Spinal cord (tissue), 10 donors: Measurements from ENCODE around the gene SLC9A2. TPM values are rescaled to one million over a fixed set of nuclear protein-coding genes. Genes with fewer than 3 reads are reported as not detected.

ENCODE experiments used
- DNase-seq, 6 donors: peaks; one replicate each; pipeline versions ENCODE4 v3.0.0 to v3.0.0-alpha.2; 2013 to 2015; ENCODE audit warnings: low spot score in 6 of 6, low read depth in 4 of 6
- H3K27ac ChIP-seq: one replicate; pipeline ENCODE4 v1.5.1; 2013; ENCODE audit warnings: low read depth, low read length, control low read depth
- H3K27me3 ChIP-seq: one replicate; pipeline ENCODE4 v1.6.1; 2013; ENCODE audit warnings: low read length; ENCODE audit not compliant: control insufficient read depth, insufficient read depth
- H3K36me3 ChIP-seq: one replicate; pipeline ENCODE4 v1.6.1; 2013; ENCODE audit warnings: low read length; ENCODE audit not compliant: control insufficient read depth, insufficient read depth
- H3K4me1 ChIP-seq: one replicate; pipeline ENCODE4 v1.6.1; 2013; ENCODE audit warnings: low read length; ENCODE audit not compliant: control insufficient read depth, insufficient read depth
- H3K4me3 ChIP-seq: one replicate; pipeline ENCODE4 v1.5.1; 2013; ENCODE audit warnings: low read depth, low read length, control low read depth
- H3K9me3 ChIP-seq: one replicate; pipeline ENCODE4 v1.6.1; 2013; ENCODE audit warnings: low read length; ENCODE audit not compliant: control insufficient read depth, insufficient read depth
- WGBS: methylation state at CpG from one replicate; pipeline ENCODE4 v1.1.5; 2013; ENCODE audit warnings: missing lambda C conversion rate; ENCODE audit not compliant: insufficient coverage; 5-methylcytosine and 5-hydroxymethylcytosine counted together
- polyA plus RNA-seq, 2 donors: library from polyadenylated mRNA; unstranded; fragments of 120-200 nt; gene quantifications; one replicate each; pipeline ENCODE4 v1.2.1, GENCODE V29; 2013; ENCODE audit not compliant: insufficient read length in 2 of 2
- total RNA-seq, 2 donors: library from RNA; depleted of rRNA in 1 of 2; stranded (reverse); fragments of 120-200 nt in 1 of 2; fragments of >200 nt in 1 of 2; gene quantifications; one replicate each; pipeline versions ENCODE4 v1.2.3 to v1.2.4, GENCODE V29; 2013 to 2014
- donor health status: healthy.

SLC9A2 gene
- total and polyA plus RNA-seq, 4 donors = 1.0 to 1.9 (median 1.4) TPM

DNA sequence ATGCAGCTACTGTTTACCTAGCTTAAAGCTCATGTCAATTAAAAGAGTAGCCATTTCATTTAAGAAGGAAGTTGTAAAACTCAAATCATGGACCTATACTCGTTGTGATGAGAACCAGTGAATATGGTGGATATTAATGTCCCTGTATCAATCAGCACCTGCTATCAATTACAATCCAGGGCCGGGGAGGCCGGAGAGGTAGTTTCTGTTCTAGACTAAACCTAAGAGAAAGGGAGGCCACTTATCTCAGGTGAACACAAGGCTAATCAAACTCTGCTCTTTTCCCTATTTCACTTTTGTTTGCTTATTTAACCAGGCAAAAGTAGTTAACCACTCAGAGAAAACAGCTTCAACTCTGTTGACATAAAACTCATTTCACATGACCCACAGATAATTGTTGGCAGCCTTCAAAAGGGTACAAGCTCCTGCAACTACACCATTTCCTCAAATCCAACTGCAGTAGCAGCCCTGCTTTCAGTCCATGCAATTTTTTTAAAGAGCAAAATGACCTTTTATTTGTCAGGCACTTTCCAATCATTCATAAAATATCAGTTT lies 27.8 kb upstream of the SLC9A2 start:
- no peaks in the 10 kb centered on the region for H3K27me3 ChIP-seq
- no peaks in the 10 kb centered on the region for H3K9me3 ChIP-seq
- H3K36me3 ChIP-seq = no peaks in the 10 kb centered on the region
- no peaks in the 10 kb centered on the region for H3K4me1 ChIP-seq
- no CpG with 5 or more reads among the region's 3 CpGs for WGBS
- no peak overlapping the region for H3K4me3 ChIP-seq
- no peak overlapping the region for H3K27ac ChIP-seq
- DNase-seq = no peak

- no peak for DNase-seq
- 100% methylated on average over 2 of the region's 2 CpGs for WGBS
These were observed 26.8 kb upstream of the SLC9A2 start for GRCh38 chr2:102592601-102593000.

GRCh38 chr2:102593516-102593915 lies 25.8 kb upstream of the SLC9A2 start:
- Histone ChIP-seq H3K36me3 (no peaks in the 10 kb centered on the region), H3K27ac (no peak overlapping the region), H3K4me1 (no peaks in the 10 kb centered on the region), H3K4me3 (no peak overlapping the region), H3K9me3 (no peaks in the 10 kb centered on the region), H3K27me3 (no peaks in the 10 kb centered on the region)
- DNase-seq = no peak
- WGBS = 33% methylated on average over 2 of the region's 3 CpGs

More at GRCh38 chr2:102592601-102593000, 26.8 kb upstream of the SLC9A2 start:
- no peaks in the 10 kb centered on the region for H3K36me3 ChIP-seq
- H3K27me3 ChIP-seq = no peaks in the 10 kb centered on the region
- H3K9me3 ChIP-seq = no peaks in the 10 kb centered on the region
- H3K4me1 ChIP-seq = no peaks in the 10 kb centered on the region
- H3K27ac ChIP-seq = no peak overlapping the region
- no peak overlapping the region for H3K4me3 ChIP-seq

- Histone ChIP-seq H3K36me3 (no peaks in the 10 kb centered on the region), H3K27me3 (no peaks in the 10 kb centered on the region)
- no CpG with 5 or more reads among the region's 6 CpGs for WGBS
These were observed 24.8 kb upstream of the SLC9A2 start for GRCh38 chr2:102594445-102595016.

GRCh38 chr2:102597788-102598187 lies 21.6 kb upstream of the SLC9A2 start:
- 73% methylated on average over 8 of the region's 9 CpGs for WGBS
- Histone ChIP-seq H3K36me3 (no peaks in the 10 kb centered on the region), H3K27ac (no peak overlapping the region), H3K4me1 (no peaks in the 10 kb centered on the region), H3K27me3 (no peaks in the 10 kb centered on the region), H3K4me3 (no peak overlapping the region), H3K9me3 (no peaks in the 10 kb centered on the region)
- no peak for DNase-seq

More at GRCh38 chr2:102594445-102595016, 24.8 kb upstream of the SLC9A2 start:
- DNase-seq = no peak
- no peak overlapping the region for H3K27ac ChIP-seq
- no peaks in the 10 kb centered on the region for H3K4me1 ChIP-seq
- H3K9me3 ChIP-seq = no peaks in the 10 kb centered on the region
- H3K4me3 ChIP-seq = no peak overlapping the region

- 69% methylated on average over 4 of the region's 6 CpGs for WGBS
- Histone ChIP-seq H3K27me3 (no peaks in the 10 kb centered on the region), H3K4me3 (no peak overlapping the region), H3K4me1 (no peaks in the 10 kb centered on the region), H3K9me3 (no peaks in the 10 kb centered on the region), H3K27ac (no peak overlapping the region), H3K36me3 (no peaks in the 10 kb centered on the region)
- no peak for DNase-seq
These were observed 19.9 kb upstream of the SLC9A2 start for GRCh38 chr2:102599486-102599885.

- no peak overlapping the region for H3K4me3 ChIP-seq
- no peak for DNase-seq
- H3K36me3 ChIP-seq = no peaks in the 10 kb centered on the region
- no peaks in the 10 kb centered on the region for H3K27me3 ChIP-seq
- H3K4me1 ChIP-seq = no peaks in the 10 kb centered on the region
- H3K9me3 ChIP-seq = no peaks in the 10 kb centered on the region
- no CpG with 5 or more reads among the region's 2 CpGs for WGBS
- H3K27ac ChIP-seq = no peak overlapping the region
These were observed 17.6 kb upstream of the SLC9A2 start for GRCh38 chr2:102601730-102602129.

- H3K4me1 ChIP-seq = no peaks in the 10 kb centered on the region
- no peak overlapping the region for H3K27ac ChIP-seq
- 88% methylated on average over 1 of the region's 4 CpGs for WGBS
- H3K36me3 ChIP-seq = no peaks in the 10 kb centered on the region
- DNase-seq = no peak
- no peaks in the 10 kb centered on the region for H3K9me3 ChIP-seq
- H3K4me3 ChIP-seq = no peak overlapping the region
- no peaks in the 10 kb centered on the region for H3K27me3 ChIP-seq
These were observed 15.4 kb upstream of the SLC9A2 start for GRCh38 chr2:102603904-102604303.

DNA sequence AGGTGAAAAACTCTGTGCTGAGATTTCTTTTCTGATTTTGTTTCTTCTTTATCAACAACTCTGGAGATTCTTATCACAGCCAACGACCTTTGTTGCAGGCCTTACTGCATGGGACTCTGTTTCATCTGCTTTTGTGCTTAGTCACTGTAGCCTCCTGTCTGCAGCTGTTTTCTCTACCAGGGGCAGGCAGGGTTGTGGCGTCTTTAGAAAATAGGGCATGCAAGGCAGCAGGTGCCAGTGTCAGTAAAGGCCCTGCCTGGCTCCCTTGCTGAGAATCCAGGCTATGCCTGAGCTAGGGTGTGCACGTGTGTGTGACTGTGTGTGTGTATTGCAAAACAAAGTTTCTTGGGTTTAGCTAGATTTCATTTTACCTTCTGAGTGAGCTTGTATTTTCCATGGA lies 14.6 kb upstream of the SLC9A2 start:
- WGBS = 26% methylated on average over 3 of the region's 3 CpGs
- H3K27ac ChIP-seq = no peak overlapping the region
- H3K4me1 ChIP-seq = no peaks in the 10 kb centered on the region
- DNase-seq = no peak
- no peaks in the 10 kb centered on the region for H3K9me3 ChIP-seq
- no peaks in the 10 kb centered on the region for H3K36me3 ChIP-seq
- no peak overlapping the region for H3K4me3 ChIP-seq
- no peaks in the 10 kb centered on the region for H3K27me3 ChIP-seq

DNA sequence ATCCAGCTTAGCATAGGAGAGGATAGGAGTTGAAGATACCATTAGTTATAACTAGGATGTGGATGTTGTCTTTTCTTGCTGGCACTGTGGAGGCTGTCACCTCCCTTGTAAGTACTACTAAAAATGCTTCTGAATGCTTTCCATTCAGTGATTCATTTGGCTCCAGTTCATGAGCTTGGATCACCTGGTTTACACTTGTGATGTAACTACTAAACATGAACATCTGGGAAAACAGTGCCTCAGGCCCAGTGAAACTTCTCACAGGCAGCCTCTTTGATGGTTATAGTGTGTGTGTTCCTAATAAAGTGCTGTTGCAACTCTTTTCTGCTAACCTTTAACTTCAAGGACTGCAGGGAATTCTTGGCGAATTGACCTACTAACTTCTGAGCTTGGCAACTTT lies 13.0 kb upstream of the SLC9A2 start:
- H3K27me3 ChIP-seq = no peaks in the 10 kb centered on the region
- DNase-seq = peak in 2 of 6 donors; percentile 10 to 50
- no peaks in the 10 kb centered on the region for H3K9me3 ChIP-seq
- no peak overlapping the region for H3K4me3 ChIP-seq
- H3K27ac ChIP-seq = no peak overlapping the region
- WGBS = no CpG with 5 or more reads among the region's 1 CpG
- no peaks in the 10 kb centered on the region for H3K36me3 ChIP-seq
- no peaks in the 10 kb centered on the region for H3K4me1 ChIP-seq
